ENCODE data around the gene FEN1. TPM values are rescaled to one million over a fixed set of nuclear protein-coding genes. Genes with fewer than 3 reads are reported as not detected.

The FEN1 gene
- polyA plus RNA-seq, 3 donors: 3.5 to 6.4 (median 4.3) TPM

DNA sequence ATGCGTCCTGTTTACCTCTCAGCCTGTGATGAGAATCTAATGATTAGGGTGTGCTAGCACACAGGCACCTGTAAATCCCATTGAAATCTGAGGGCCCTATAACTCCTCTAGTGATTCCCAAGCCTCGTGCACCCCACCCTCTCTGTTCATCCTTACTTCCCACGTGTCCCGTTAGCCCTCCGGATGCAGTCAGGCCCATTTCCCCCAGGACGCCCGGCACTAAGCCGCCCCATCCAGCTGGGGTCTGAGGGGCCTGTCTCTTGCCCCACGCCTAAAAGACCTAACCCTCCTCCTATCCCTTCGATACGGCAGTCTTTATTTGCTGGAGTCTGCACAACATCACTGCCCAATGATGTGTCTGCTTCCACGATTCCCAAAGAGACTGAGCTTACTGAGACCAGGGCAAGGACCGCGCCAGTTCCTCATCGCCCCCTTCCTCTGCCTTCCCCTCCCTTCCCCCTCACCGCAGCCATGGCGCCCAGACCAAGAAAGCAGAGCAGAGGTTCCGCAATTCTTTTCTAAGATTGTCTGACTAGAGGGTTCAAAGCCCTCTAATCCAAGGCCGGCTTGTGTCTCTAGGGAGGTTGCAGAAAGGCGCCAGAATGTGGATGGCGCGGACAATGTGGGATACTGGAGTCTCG lies 34.3 kb downstream of the FEN1 start:
- peaks cover 0 to 3% of the 10 kb centered on the region in 2 donors for H3K36me3 Mint-ChIP-seq
- peak; percentile 58 to 72 (median 71) for DNase-seq
- H4K20me1 ChIP-seq (ENCODE audit: insufficient read depth, low read length): no peaks in the 10 kb centered on the region
- H3K4me1 ChIP-seq (ENCODE audit: control insufficient read depth in 1 of 2, insufficient read depth in 2 of 2, low read length in 2 of 2): peaks cover 48 to 55% of the 10 kb centered on the region in 2 donors
- H2AFZ ChIP-seq (ENCODE audit: insufficient read depth, low read depth, low read length, poor library complexity, severe bottlenecking): peak overlapping the region; percentile 92
- TF ChIP-seq, protein P1, sequence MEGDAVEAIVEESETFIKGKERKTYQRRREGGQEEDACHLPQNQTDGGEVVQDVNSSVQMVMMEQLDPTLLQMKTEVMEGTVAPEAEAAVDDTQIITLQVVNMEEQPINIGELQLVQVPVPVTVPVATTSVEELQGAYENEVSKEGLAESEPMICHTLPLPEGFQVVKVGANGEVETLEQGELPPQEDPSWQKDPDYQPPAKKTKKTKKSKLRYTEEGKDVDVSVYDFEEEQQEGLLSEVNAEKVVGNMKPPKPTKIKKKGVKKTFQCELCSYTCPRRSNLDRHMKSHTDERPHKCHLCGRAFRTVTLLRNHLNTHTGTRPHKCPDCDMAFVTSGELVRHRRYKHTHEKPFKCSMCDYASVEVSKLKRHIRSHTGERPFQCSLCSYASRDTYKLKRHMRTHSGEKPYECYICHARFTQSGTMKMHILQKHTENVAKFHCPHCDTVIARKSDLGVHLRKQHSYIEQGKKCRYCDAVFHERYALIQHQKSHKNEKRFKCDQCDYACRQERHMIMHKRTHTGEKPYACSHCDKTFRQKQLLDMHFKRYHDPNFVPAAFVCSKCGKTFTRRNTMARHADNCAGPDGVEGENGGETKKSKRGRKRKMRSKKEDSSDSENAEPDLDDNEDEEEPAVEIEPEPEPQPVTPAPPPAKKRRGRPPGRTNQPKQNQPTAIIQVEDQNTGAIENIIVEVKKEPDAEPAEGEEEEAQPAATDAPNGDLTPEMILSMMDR (IDR thresholded peaks at IDR 0.05): no peak
- peaks cover 0 to 15% of the 10 kb centered on the region in 2 donors for H3K27me3 ChIP-seq (ENCODE audit: control insufficient read depth in 2 of 2, insufficient read depth in 2 of 2, low read length in 2 of 2)
- no peaks in the 10 kb centered on the region for H3K9me3 ChIP-seq (replicated peaks in 1 of 2; ENCODE audit: control insufficient read depth in 1 of 2, insufficient read depth in 1 of 2, low read length in 2 of 2)
- H3K9ac ChIP-seq (ENCODE audit: insufficient read depth, low read length, poor library complexity, severe bottlenecking): peak overlapping the region; percentile 64
- H3K36me3 ChIP-seq (replicated peaks in 1 of 2; ENCODE audit: control insufficient read depth in 1 of 2, insufficient read depth in 2 of 2, low read length in 2 of 2): no peaks in the 10 kb centered on the region
- peak overlapping the region; percentile 59 to 70 for H3K27ac ChIP-seq (ENCODE audit: low read depth in 1 of 2, low read length in 2 of 2)
- peaks cover 0 to 3% (median 0%) of the 10 kb centered on the region in 7 donors for H3K9me3 Mint-ChIP-seq
- H3K4me1 Mint-ChIP-seq: peaks cover 47% of the 10 kb centered on the region
- peak overlapping the region; percentile 69 to 89 (median 82) for H3K27ac Mint-ChIP-seq
- WGBS (ENCODE audit: insufficient coverage): 5% methylated on average over 18 of the region's 23 CpGs
- peak overlapping the region; percentile 88 to 95 for H3K4me3 Mint-ChIP-seq
- peaks cover 17 to 19% (median 18%) of the 10 kb centered on the region in 3 donors for H3K27me3 Mint-ChIP-seq (ENCODE audit: low read depth in 3 of 3)
- H3K4me3 ChIP-seq (replicated peaks in 1 of 3; ENCODE audit: low read depth in 2 of 3, low read length in 3 of 3): peak overlapping the region; percentile 42 to 77 (median 63)
- H3K79me2 ChIP-seq (ENCODE audit: insufficient read depth, low read length): peaks cover 9% of the 10 kb centered on the region
- intact Hi-C loops (cut with micrococcal nuclease): no loop called here
- peak overlapping the region; percentile 97 for H3K4me2 ChIP-seq (replicated peaks; ENCODE audit: extremely low read depth, low read length, poor library complexity, severe bottlenecking)

DNA sequence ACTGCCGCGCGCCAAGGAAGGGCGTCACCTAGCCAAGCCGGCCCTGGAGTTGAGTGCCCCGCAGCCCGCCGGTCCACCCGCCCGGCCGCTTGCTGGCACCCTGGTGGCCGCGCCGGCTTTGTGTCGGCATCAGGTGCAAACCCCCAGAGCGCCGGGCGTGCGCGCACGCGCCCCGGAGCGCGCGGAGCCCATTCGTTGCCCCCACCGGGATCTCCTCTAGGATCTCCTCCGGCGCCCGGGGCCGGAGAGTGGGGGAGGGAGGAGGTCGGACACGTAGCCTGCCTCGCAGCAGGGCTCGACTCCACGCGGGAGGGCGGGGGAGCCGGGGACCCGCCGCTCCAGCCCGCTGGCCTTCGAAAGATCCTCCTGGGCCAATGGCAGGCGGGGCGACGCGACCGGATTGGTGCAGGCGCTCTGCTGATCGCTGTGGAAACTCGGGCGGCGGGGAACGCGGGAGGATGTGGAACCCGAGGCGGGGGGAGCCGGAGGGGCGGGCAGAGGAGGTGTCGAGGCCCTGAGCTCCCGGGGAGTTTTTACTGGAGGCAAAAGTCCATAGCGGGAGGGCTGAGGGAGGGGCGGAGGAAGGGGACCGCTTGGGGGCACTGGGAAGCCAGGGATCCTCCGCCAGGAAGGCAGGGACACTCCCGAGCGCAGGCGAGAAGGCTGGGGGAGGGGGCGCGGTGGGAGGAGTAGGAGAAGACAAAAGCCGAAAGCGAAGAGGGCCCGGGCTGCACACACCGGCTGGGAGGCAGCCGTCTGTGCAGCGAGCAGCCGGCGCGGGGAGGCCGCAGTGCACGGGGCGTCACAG lies 35.1 kb downstream of the FEN1 start, which contains the start of gene FADS2:
FADS2 (plus strand) TSS at position 730 of the 808 bp plus-strand sequence. CDS start 91 bp downstream, outside the sequence.
- Mint-ChIP-seq H3K4me1 (peaks cover 53% of the 10 kb centered on the region), H3K27ac (peak within 1 kb of the TSS; percentile 69 to 89 (median 86)), H3K4me3 (peak within 1 kb of the TSS; percentile 88 to 95), H3K9me3 (peaks cover 0 to 3% (median 0%) of the 10 kb centered on the region in 7 donors), H3K36me3 (peaks cover 2 to 5% of the 10 kb centered on the region in 2 donors), H3K27me3 (ENCODE audit: low read depth in 3 of 3) (peaks cover 17 to 21% (median 18%) of the 10 kb centered on the region in 3 donors)
- peak within 1 kb of the TSS; percentile 97 for H3K4me2 ChIP-seq (replicated peaks; ENCODE audit: extremely low read depth, low read length, poor library complexity, severe bottlenecking)
- TF ChIP-seq, protein P1 (IDR thresholded peaks at IDR 0.05): no peak
- H3K9me3 ChIP-seq (replicated peaks in 1 of 2; ENCODE audit: control insufficient read depth in 1 of 2, insufficient read depth in 1 of 2, low read length in 2 of 2): no peaks in the 10 kb centered on the region
- WGBS (ENCODE audit: insufficient coverage): under 1% methylated on average over 81 of the region's 83 CpGs
- no peaks in the 10 kb centered on the region for H3K36me3 ChIP-seq (replicated peaks in 1 of 2; ENCODE audit: control insufficient read depth in 1 of 2, insufficient read depth in 2 of 2, low read length in 2 of 2)
- peak within 1 kb of the TSS; percentile 92 for H2AFZ ChIP-seq (ENCODE audit: insufficient read depth, low read depth, low read length, poor library complexity, severe bottlenecking)
- H3K4me1 ChIP-seq (ENCODE audit: control insufficient read depth in 1 of 2, insufficient read depth in 2 of 2, low read length in 2 of 2): peaks cover 53 to 61% of the 10 kb centered on the region in 2 donors
- DNase-seq: peak; percentile 46 to 67 (median 67)
- H4K20me1 ChIP-seq (ENCODE audit: insufficient read depth, low read length): no peaks in the 10 kb centered on the region
- H3K9ac ChIP-seq (ENCODE audit: insufficient read depth, low read length, poor library complexity, severe bottlenecking): peak within 1 kb of the TSS; percentile 64
- peak within 1 kb of the TSS; percentile 59 to 70 for H3K27ac ChIP-seq (ENCODE audit: low read depth in 1 of 2, low read length in 2 of 2)
- peak within 1 kb of the TSS; percentile 42 to 77 (median 63) for H3K4me3 ChIP-seq (replicated peaks in 1 of 3; ENCODE audit: low read depth in 2 of 3, low read length in 3 of 3)
- intact Hi-C loops (cut with micrococcal nuclease): no loop called here
- peaks cover 15% of the 10 kb centered on the region for H3K79me2 ChIP-seq (ENCODE audit: insufficient read depth, low read length)
- H3K27me3 ChIP-seq (ENCODE audit: control insufficient read depth in 2 of 2, insufficient read depth in 2 of 2, low read length in 2 of 2): peaks cover 0 to 15% of the 10 kb centered on the region in 2 donors

Measured in CD14-positive monocyte (primary cell).